HG02840 (cell line): Measurements from ENCODE around the gene ZC3H10.
A peak's percentile ranks its signal among the peaks of the same experiment; 100 is the strongest.
"Not testable (repeated sequence)": the region's sequence is repeated elsewhere in the genome, so short reads cannot be mapped to it uniquely, and the experiment has no call there.

ENCODE experiments used
- ATAC-seq: cut with Tn5 transposase; IDR thresholded peaks from one replicate; pipeline ENCODE4 v1.9.1; 2021; ENCODE audit warnings: mild to moderate bottlenecking, moderate library complexity, moderate number of reproducible peaks; ENCODE audit not compliant: unreplicated experiment, low FRiP score

Gene ZC3H10

GRCh38 chr12:56153678-56154065, 35.6 kb downstream of the ZC3H10 start:
- no peak for ATAC-seq

GRCh38 chr12:56154246-56154771, 36.2 kb downstream of the ZC3H10 start:
- ATAC-seq = no peak

GRCh38 chr12:56154818-56155217, 36.8 kb downstream of the ZC3H10 start:
- no peak for ATAC-seq

GRCh38 chr12:56155256-56155845, 37.3 kb downstream of the ZC3H10 start:
- ATAC-seq = no peak

GRCh38 chr12:56156464-56157200, 38.6 kb downstream of the ZC3H10 start:
- not testable (repeated sequence) for ATAC-seq

GRCh38 chr12:56157201-56158028, 39.3 kb downstream of the ZC3H10 start:
- ATAC-seq = peak; percentile 23

GRCh38 chr12:56158029-56158925, 40.2 kb downstream of the ZC3H10 start, which contains the start of gene MYL6:
Gene MYL6, plus strand, starts transcription at chr12:56158359. Its CDS starts 43 bp downstream, at chr12:56158402.
- ATAC-seq = peak; percentile 73

GRCh38 chr12:56158926-56159461, 40.9 kb downstream of the ZC3H10 start:
- ATAC-seq = no peak

- ATAC-seq = no peak
Observed at GRCh38 chr12:56159482-56160192, 41.6 kb downstream of the ZC3H10 start.

- ATAC-seq = no peak
Observed at GRCh38 chr12:56160193-56160763, 42.2 kb downstream of the ZC3H10 start.

- no peak for ATAC-seq
Observed at GRCh38 chr12:56160894-56161689, 43.0 kb downstream of the ZC3H10 start.

GRCh38 chr12:56161690-56162351, 43.8 kb downstream of the ZC3H10 start:
- ATAC-seq = no peak

- no peak for ATAC-seq
Observed at GRCh38 chr12:56162468-56163290, 44.6 kb downstream of the ZC3H10 start.

GRCh38 chr12:56163533-56164344, 45.7 kb downstream of the ZC3H10 start:
- ATAC-seq = no peak

- ATAC-seq = no peak
Observed at GRCh38 chr12:56164345-56164729, 46.3 kb downstream of the ZC3H10 start.

- no peak for ATAC-seq
Observed at GRCh38 chr12:56165369-56165768, 47.3 kb downstream of the ZC3H10 start.
